ENCODE data around the gene ADGRG7.

ADGRG7 gene

GRCh38 chr3:100613721-100614390 is 4.5 kb downstream of the ADGRG7 start:
- TF ChIP-seq CTCF (IDR thresholded peaks at IDR 0.05): no peak
- TF ChIP-seq ZFX (IDR thresholded peaks at IDR 0.05; ENCODE audit: borderline replicate concordance): no peak
- H3K27ac ChIP-seq: peak overlapping the region; percentile 48

- peak overlapping the region; percentile 48 for H3K27ac ChIP-seq
- no peak for TF ChIP-seq CTCF (IDR thresholded peaks at IDR 0.05)
These were observed 5.5 kb downstream of the ADGRG7 start for GRCh38 chr3:100614941-100615340.

- H3K27ac ChIP-seq: no peak overlapping the region
These were observed 6.3 kb downstream of the ADGRG7 start for GRCh38 chr3:100615684-100616083.

GRCh38 chr3:100621251-100621650 is 11.8 kb downstream of the ADGRG7 start:
- H3K27ac ChIP-seq: no peak overlapping the region
- no peak for TF ChIP-seq ZFX (IDR thresholded peaks at IDR 0.05; ENCODE audit: borderline replicate concordance)
- TF ChIP-seq CTCF (IDR thresholded peaks at IDR 0.05): no peak

More at GRCh38 chr3:100615684-100616083, 6.3 kb downstream of the ADGRG7 start:
- no peak for TF ChIP-seq ZFX (IDR thresholded peaks at IDR 0.05; ENCODE audit: borderline replicate concordance)
- TF ChIP-seq CTCF (IDR thresholded peaks at IDR 0.05): no peak

- TF ChIP-seq CTCF (IDR thresholded peaks at IDR 0.05) (no peak), ZFX (IDR thresholded peaks at IDR 0.05; ENCODE audit: borderline replicate concordance) (no peak)
These were observed 18.1 kb downstream of the ADGRG7 start for GRCh38 chr3:100627491-100627890.

GRCh38 chr3:100629421-100630127 is 20.2 kb downstream of the ADGRG7 start:
- TF ChIP-seq ZFX (IDR thresholded peaks at IDR 0.05; ENCODE audit: borderline replicate concordance) (no peak), CTCF (IDR thresholded peaks at IDR 0.05) (no peak)
- H3K27ac ChIP-seq: no peak overlapping the region

More at GRCh38 chr3:100627491-100627890, 18.1 kb downstream of the ADGRG7 start:
- H3K27ac ChIP-seq: no peak overlapping the region

GRCh38 chr3:100630664-100631063 is 21.3 kb downstream of the ADGRG7 start:
- TF ChIP-seq CTCF (IDR thresholded peaks at IDR 0.05): no peak
- TF ChIP-seq ZFX (IDR thresholded peaks at IDR 0.05; ENCODE audit: borderline replicate concordance): no peak
- H3K27ac ChIP-seq: no peak overlapping the region
